Skin of body (tissue), 2 donors: Measurements from ENCODE around the gene XAGE3. TPM values are rescaled to one million over a fixed set of nuclear protein-coding genes. Genes with fewer than 3 reads are reported as not detected.
"Not testable (repeated sequence)": the region's sequence is repeated elsewhere in the genome, so short reads cannot be mapped to it uniquely, and the experiment has no call there.

Experiments used
- DNase-seq: peaks from one replicate; lab custom pipeline; 2025; lab: John Stamatoyannopoulos, UW
- total RNA-seq: library from RNA; depleted of rRNA; stranded (reverse); fragments of >200 nt; gene quantifications from one replicate; pipeline ENCODE4 v1.2.3, GENCODE V29; 2014

Gene XAGE3
- total RNA-seq, 1 donor from 2014 or later, result not detected

- not testable (repeated sequence) for DNase-seq
These were observed 24.3 kb downstream of the XAGE3 start for GRCh38 chrX:52843619-52844018.

- DNase-seq, result no peak
These were observed 28.7 kb downstream of the XAGE3 start for GRCh38 chrX:52839137-52839536.

- DNase-seq, result no peak
These were observed 37.3 kb downstream of the XAGE3 start for GRCh38 chrX:52830551-52830950.

GRCh38 chrX:52824608-52825007 lies 43.3 kb downstream of the XAGE3 start:
- DNase-seq, result no peak

- DNase-seq, result no peak
These were observed 46.7 kb downstream of the XAGE3 start for GRCh38 chrX:52821079-52821760.

GRCh38 chrX:52819788-52820187 lies 48.1 kb downstream of the XAGE3 start:
- no peak for DNase-seq

Other genes with a start within 250 kb of the XAGE3 start
- not detected for gene SSX7, start 213.2 kb downstream of the XAGE3 start, total RNA-seq
- gene SSX2, start 160.9 kb downstream of the XAGE3 start, total RNA-seq, result not detected
- gene SSX2B, start 116.8 kb downstream of the XAGE3 start, total RNA-seq, result not detected
- gene SPANXN5, start 70.7 kb downstream of the XAGE3 start, total RNA-seq, result 0.20 TPM
- gene XAGE5, start 56.8 kb downstream of the XAGE3 start, total RNA-seq, result not detected
- 31.2 TPM for gene FAM156B, start 29.2 kb upstream of the XAGE3 start, total RNA-seq
- 26.0 TPM for gene FAM156A, start 90.4 kb upstream of the XAGE3 start, total RNA-seq
- 4.8 TPM for gene GPR173, start 180.7 kb upstream of the XAGE3 start, total RNA-seq
- gene TSPYL2, start 214.3 kb upstream of the XAGE3 start, total RNA-seq, result 16.9 TPM
- gene KANTR, start 226.1 kb upstream of the XAGE3 start, total RNA-seq, result 15.1 TPM